ENCODE results near the gene GALC.
A peak's percentile ranks its signal among the peaks of the same experiment; 100 is the strongest.
"Not testable (repeated sequence)": the region's sequence is repeated elsewhere in the genome, so short reads cannot be mapped to it uniquely, and the experiment has no call there.

GALC gene

GRCh38 chr14:87992718-87993628 is at the start of gene GALC:
GALC (minus strand) TSS chr14:87993182; CDS start chr14:87993164, 18 bp downstream.
- DNase-seq, result no peak
- in situ Hi-C loops (cut with MboI; ENCODE audit: low pct_unique_long_range_greater_than_20kb, low sequenced_read_pairs), result no loop called here

- in situ Hi-C loops (cut with MboI; ENCODE audit: low pct_unique_long_range_greater_than_20kb, low sequenced_read_pairs), result no loop called here
Measured at GRCh38 chr14:88040146-88040545, 47.2 kb upstream of the GALC start.

GRCh38 chr14:88039197-88039596 is 46.2 kb upstream of the GALC start:
- DNase-seq, result no peak
- in situ Hi-C loops (cut with MboI; ENCODE audit: low pct_unique_long_range_greater_than_20kb, low sequenced_read_pairs), result no loop called here

More at GRCh38 chr14:88040146-88040545, 47.2 kb upstream of the GALC start:
- DNase-seq, result no peak

GRCh38 chr14:88037325-88037724 is 44.3 kb upstream of the GALC start:
- in situ Hi-C loops (cut with MboI; ENCODE audit: low pct_unique_long_range_greater_than_20kb, low sequenced_read_pairs), result no loop called here
- no peak for DNase-seq

GRCh38 chr14:88036422-88036821 is 43.4 kb upstream of the GALC start:
- in situ Hi-C loops (cut with MboI; ENCODE audit: low pct_unique_long_range_greater_than_20kb, low sequenced_read_pairs), result no loop called here
- no peak for DNase-seq

- in situ Hi-C loops (cut with MboI; ENCODE audit: low pct_unique_long_range_greater_than_20kb, low sequenced_read_pairs), result no loop called here
- no peak for DNase-seq
Measured at GRCh38 chr14:88034076-88034475, 41.1 kb upstream of the GALC start.

- in situ Hi-C loops (cut with MboI; ENCODE audit: low pct_unique_long_range_greater_than_20kb, low sequenced_read_pairs), result no loop called here
- DNase-seq, result no peak
Measured at GRCh38 chr14:88032373-88032772, 39.4 kb upstream of the GALC start.

- in situ Hi-C loops (cut with MboI; ENCODE audit: low pct_unique_long_range_greater_than_20kb, low sequenced_read_pairs), result no loop called here
- DNase-seq, result no peak
Measured at GRCh38 chr14:88030892-88031291, 37.9 kb upstream of the GALC start.

GRCh38 chr14:88030079-88030478 is 37.1 kb upstream of the GALC start:
- in situ Hi-C loops (cut with MboI; ENCODE audit: low pct_unique_long_range_greater_than_20kb, low sequenced_read_pairs), result no loop called here

GRCh38 chr14:88029500-88029899 is 36.5 kb upstream of the GALC start:
- in situ Hi-C loops (cut with MboI; ENCODE audit: low pct_unique_long_range_greater_than_20kb, low sequenced_read_pairs), result no loop called here
- DNase-seq, result no peak

More at GRCh38 chr14:88030079-88030478, 37.1 kb upstream of the GALC start:
- DNase-seq, result peak; percentile 19

GRCh38 chr14:88026890-88027289 is 33.9 kb upstream of the GALC start:
- in situ Hi-C loops (cut with MboI; ENCODE audit: low pct_unique_long_range_greater_than_20kb, low sequenced_read_pairs), result no loop called here
- DNase-seq, result no peak

GRCh38 chr14:88025313-88025712 is 32.3 kb upstream of the GALC start:
- in situ Hi-C loops (cut with MboI; ENCODE audit: low pct_unique_long_range_greater_than_20kb, low sequenced_read_pairs), result no loop called here
- DNase-seq, result no peak

GRCh38 chr14:88024252-88025086 is 31.5 kb upstream of the GALC start:
- in situ Hi-C loops (cut with MboI; ENCODE audit: low pct_unique_long_range_greater_than_20kb, low sequenced_read_pairs), result not testable (repeated sequence)
- DNase-seq, result peak; percentile 20

- in situ Hi-C loops (cut with MboI; ENCODE audit: low pct_unique_long_range_greater_than_20kb, low sequenced_read_pairs), result no loop called here
- DNase-seq, result peak; percentile 18
Measured at GRCh38 chr14:88023658-88024187, 30.7 kb upstream of the GALC start.

GRCh38 chr14:88017535-88017934 is 24.6 kb upstream of the GALC start:
- in situ Hi-C loops (cut with MboI; ENCODE audit: low pct_unique_long_range_greater_than_20kb, low sequenced_read_pairs), result no loop called here
- DNase-seq, result no peak

- DNase-seq, result no peak
- in situ Hi-C loops (cut with MboI; ENCODE audit: low pct_unique_long_range_greater_than_20kb, low sequenced_read_pairs), result no loop called here
Measured at GRCh38 chr14:88016768-88017167, 23.8 kb upstream of the GALC start.

GRCh38 chr14:88013750-88014349 is 20.9 kb upstream of the GALC start:
- DNase-seq, result peak; percentile 71
- in situ Hi-C loops (cut with MboI; ENCODE audit: low pct_unique_long_range_greater_than_20kb, low sequenced_read_pairs), result no loop called here

- in situ Hi-C loops (cut with MboI; ENCODE audit: low pct_unique_long_range_greater_than_20kb, low sequenced_read_pairs), result no loop called here
- no peak for DNase-seq
Measured at GRCh38 chr14:88012495-88012894, 19.5 kb upstream of the GALC start.

GRCh38 chr14:88010331-88010730 is 17.3 kb upstream of the GALC start:
- no peak for DNase-seq
- in situ Hi-C loops (cut with MboI; ENCODE audit: low pct_unique_long_range_greater_than_20kb, low sequenced_read_pairs), result no loop called here

All from KBM-7 (cell line).